ENCODE measurements around the gene ADARB2.

ADARB2 gene

DNA sequence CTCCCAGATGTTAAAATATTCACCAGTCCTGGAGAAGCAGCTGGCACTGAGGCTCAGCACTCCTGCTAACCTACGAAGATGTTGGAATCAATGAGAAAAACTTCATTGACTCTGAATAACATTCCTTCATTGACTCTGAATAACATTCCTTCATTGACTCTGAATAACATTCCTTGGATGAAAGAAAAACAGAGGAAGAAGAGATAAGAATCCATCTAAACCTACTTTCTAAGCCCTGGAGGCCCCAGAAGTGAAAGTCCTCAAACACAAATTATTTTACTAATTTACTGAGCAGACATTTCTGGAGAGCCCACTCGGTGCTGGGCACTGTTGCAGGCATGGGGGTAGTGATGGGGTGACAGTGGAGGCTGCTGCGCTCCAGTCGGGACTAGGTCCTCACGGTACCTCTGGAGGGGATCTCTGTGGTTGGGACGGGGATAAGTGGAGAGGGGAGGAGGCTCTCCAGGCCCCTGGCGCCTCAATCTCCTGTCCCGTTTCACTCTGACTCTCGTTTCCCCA is 427.0 kb downstream of the ADARB2 start:
- TF ChIP-seq, protein P1, sequence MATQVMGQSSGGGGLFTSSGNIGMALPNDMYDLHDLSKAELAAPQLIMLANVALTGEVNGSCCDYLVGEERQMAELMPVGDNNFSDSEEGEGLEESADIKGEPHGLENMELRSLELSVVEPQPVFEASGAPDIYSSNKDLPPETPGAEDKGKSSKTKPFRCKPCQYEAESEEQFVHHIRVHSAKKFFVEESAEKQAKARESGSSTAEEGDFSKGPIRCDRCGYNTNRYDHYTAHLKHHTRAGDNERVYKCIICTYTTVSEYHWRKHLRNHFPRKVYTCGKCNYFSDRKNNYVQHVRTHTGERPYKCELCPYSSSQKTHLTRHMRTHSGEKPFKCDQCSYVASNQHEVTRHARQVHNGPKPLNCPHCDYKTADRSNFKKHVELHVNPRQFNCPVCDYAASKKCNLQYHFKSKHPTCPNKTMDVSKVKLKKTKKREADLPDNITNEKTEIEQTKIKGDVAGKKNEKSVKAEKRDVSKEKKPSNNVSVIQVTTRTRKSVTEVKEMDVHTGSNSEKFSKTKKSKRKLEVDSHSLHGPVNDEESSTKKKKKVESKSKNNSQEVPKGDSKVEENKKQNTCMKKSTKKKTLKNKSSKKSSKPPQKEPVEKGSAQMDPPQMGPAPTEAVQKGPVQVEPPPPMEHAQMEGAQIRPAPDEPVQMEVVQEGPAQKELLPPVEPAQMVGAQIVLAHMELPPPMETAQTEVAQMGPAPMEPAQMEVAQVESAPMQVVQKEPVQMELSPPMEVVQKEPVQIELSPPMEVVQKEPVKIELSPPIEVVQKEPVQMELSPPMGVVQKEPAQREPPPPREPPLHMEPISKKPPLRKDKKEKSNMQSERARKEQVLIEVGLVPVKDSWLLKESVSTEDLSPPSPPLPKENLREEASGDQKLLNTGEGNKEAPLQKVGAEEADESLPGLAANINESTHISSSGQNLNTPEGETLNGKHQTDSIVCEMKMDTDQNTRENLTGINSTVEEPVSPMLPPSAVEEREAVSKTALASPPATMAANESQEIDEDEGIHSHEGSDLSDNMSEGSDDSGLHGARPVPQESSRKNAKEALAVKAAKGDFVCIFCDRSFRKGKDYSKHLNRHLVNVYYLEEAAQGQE (IDR thresholded peaks at IDR 0.05; ENCODE audit: low read depth), result no peak
- TF ChIP-seq ZBTB7A (IDR thresholded peaks at IDR 0.05; ENCODE audit: low read depth), result no peak
- no peak for TF ChIP-seq TCF12 (IDR thresholded peaks at IDR 0.05; ENCODE audit: low read depth)
- no peak for TF ChIP-seq EP300 (IDR thresholded peaks at IDR 0.05; ENCODE audit: borderline replicate concordance)
- TF ChIP-seq, protein P2, sequence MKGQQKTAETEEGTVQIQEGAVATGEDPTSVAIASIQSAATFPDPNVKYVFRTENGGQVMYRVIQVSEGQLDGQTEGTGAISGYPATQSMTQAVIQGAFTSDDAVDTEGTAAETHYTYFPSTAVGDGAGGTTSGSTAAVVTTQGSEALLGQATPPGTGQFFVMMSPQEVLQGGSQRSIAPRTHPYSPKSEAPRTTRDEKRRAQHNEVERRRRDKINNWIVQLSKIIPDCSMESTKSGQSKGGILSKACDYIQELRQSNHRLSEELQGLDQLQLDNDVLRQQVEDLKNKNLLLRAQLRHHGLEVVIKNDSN (IDR thresholded peaks at IDR 0.05), result no peak
- no peak for TF ChIP-seq CREB1 (IDR thresholded peaks at IDR 0.05; ENCODE audit: low read depth)
- TF ChIP-seq CEBPB (IDR thresholded peaks at IDR 0.05), result no peak

DNA sequence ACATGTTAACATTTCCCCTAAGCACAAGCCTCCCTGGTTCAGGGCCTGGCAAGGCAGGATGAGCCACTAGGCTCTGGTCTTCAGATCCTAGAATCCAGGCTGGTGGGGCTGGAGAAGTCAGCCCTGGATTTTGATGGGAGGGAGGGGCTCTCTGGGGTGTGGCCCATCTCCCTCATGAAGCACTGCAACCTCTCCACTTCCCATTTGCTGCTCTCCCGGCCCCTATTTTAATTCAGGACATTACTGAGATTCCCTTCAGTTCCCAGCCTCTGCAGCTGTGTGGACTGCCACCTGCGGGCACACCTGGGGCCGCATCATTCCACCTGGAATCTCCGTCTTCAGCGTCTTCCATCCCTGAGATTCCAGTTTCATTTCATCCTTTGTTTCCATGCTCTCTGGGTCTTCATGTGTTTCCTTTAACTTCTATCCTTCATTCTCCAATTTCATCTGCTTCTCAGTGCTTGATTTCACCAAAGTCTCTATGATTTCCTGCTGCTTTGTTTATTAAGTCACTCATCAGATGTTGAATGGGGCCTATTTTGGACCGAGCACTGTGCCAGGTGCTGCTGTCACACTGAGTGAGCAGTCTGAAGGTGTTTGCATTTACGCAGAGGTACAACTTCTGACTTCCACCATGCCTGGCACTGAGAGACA is 427.6 kb downstream of the ADARB2 start:
- TF ChIP-seq EP300 (IDR thresholded peaks at IDR 0.05; ENCODE audit: borderline replicate concordance) (no peak), NFIC (IDR thresholded peaks at IDR 0.05) (no peak), FOXM1 (IDR thresholded peaks at IDR 0.05; ENCODE audit: borderline replicate concordance, low read depth) (no peak), RAD21 (IDR thresholded peaks at IDR 0.05; ENCODE audit: low read depth) (no peak), CEBPB (IDR thresholded peaks at IDR 0.05) (no peak), CREB1 (IDR thresholded peaks at IDR 0.05; ENCODE audit: low read depth) (no peak), TAF1 (IDR thresholded peaks at IDR 0.05; ENCODE audit: low read depth) (no peak), ZBTB7A (IDR thresholded peaks at IDR 0.05; ENCODE audit: low read depth) (no peak), TEAD4 (IDR thresholded peaks at IDR 0.05) (no peak), TCF12 (IDR thresholded peaks at IDR 0.05; ENCODE audit: low read depth) (no peak), YY1 (IDR thresholded peaks at IDR 0.05; ENCODE audit: low read depth) (no peak), EGR1 (IDR thresholded peaks at IDR 0.05) (no peak)
- TF ChIP-seq, protein P1 (IDR thresholded peaks at IDR 0.05; ENCODE audit: low read depth), result no peak
- TF ChIP-seq, protein P2 (IDR thresholded peaks at IDR 0.05), result no peak

DNA sequence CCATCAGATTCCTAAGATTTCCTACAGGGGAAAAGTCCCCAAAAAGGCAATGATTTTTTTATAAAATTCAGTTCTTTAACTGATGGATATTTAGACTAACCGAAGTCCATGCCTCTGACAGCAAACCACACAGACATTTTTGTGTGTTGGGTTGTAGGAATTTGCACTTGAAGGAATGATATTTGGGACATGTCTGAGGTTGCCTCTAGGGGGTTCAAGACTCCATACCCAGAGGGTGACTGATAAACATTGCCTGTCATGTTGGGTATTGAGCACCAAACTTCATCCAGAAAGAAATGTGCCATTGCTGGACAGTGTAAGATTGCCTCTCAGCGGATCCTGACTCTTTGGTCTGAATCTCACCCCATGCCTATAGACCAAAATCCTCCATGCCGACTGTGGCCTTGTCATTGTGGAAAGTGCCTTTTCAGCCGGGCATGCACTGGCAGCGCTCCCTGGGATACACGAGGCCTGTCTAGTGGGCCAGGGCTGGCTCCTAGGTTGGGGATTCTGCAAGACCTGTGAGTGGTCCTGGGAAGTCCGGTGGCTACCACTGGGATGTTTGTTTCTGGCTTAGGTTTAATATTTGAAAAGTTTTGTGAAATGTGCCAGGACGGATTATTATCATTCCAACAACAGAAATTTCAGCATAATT is 428.2 kb downstream of the ADARB2 start:
- TF ChIP-seq TAF1 (IDR thresholded peaks at IDR 0.05; ENCODE audit: low read depth) (no peak), EP300 (IDR thresholded peaks at IDR 0.05; ENCODE audit: borderline replicate concordance) (no peak), EGR1 (IDR thresholded peaks at IDR 0.05) (no peak), YY1 (IDR thresholded peaks at IDR 0.05; ENCODE audit: low read depth) (no peak), CREB1 (IDR thresholded peaks at IDR 0.05; ENCODE audit: low read depth) (no peak), TCF12 (IDR thresholded peaks at IDR 0.05; ENCODE audit: low read depth) (no peak), CEBPB (IDR thresholded peaks at IDR 0.05) (no peak), FOXM1 (IDR thresholded peaks at IDR 0.05; ENCODE audit: borderline replicate concordance, low read depth) (no peak), RAD21 (IDR thresholded peaks at IDR 0.05; ENCODE audit: low read depth) (no peak), TEAD4 (IDR thresholded peaks at IDR 0.05) (no peak), NFIC (IDR thresholded peaks at IDR 0.05) (no peak), ZBTB7A (IDR thresholded peaks at IDR 0.05; ENCODE audit: low read depth) (no peak)
- TF ChIP-seq, protein P1 (IDR thresholded peaks at IDR 0.05; ENCODE audit: low read depth), result no peak
- TF ChIP-seq, protein P3, sequence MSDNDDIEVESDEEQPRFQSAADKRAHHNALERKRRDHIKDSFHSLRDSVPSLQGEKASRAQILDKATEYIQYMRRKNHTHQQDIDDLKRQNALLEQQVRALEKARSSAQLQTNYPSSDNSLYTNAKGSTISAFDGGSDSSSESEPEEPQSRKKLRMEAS (IDR thresholded peaks at IDR 0.05), result no peak
- TF ChIP-seq, protein P2 (IDR thresholded peaks at IDR 0.05), result no peak

Measured in Ishikawa (cell line).